ENCODE measurements around the gene JMJD1C.

JMJD1C gene

GRCh38 chr10:63205421-63205820 is 260.4 kb downstream of the JMJD1C start:
- Histone ChIP-seq H2BK5ac (ENCODE audit: low read length) (no peak overlapping the region), H3K4me1 (ENCODE audit: control insufficient read depth in 2 of 2, insufficient read depth in 1 of 2, low read depth in 1 of 2, low read length in 2 of 2) (peaks cover 5 to 15% of the 10 kb centered on the region in 2 donors), H3K27ac (replicated peaks; ENCODE audit: low read length) (no peak overlapping the region), H2BK120ac (ENCODE audit: low read depth, low read length) (no peak overlapping the region), H3K4ac (ENCODE audit: low read length) (no peak overlapping the region), H3K4me2 (ENCODE audit: insufficient read depth, low read length, poor library complexity, severe bottlenecking) (no peak overlapping the region), H2BK15ac (ENCODE audit: low read length) (no peak overlapping the region), H3K9me3 (replicated peaks in 1 of 2; ENCODE audit: control insufficient read depth in 2 of 2, insufficient read depth in 1 of 2, low read depth in 1 of 2, low read length in 2 of 2) (no peaks in the 10 kb centered on the region), H2BK12ac (ENCODE audit: low read length) (no peak overlapping the region), H3K14ac (ENCODE audit: low read length) (no peak overlapping the region), H3K79me1 (ENCODE audit: low read depth, low read length) (no peaks in the 10 kb centered on the region), H3K23ac (ENCODE audit: low read depth, low read length, poor library complexity) (no peak overlapping the region), H4K8ac (ENCODE audit: low read depth, low read length) (no peak overlapping the region), H3K36me3 (replicated peaks in 1 of 2; ENCODE audit: control insufficient read depth in 2 of 2, insufficient read depth in 2 of 2, low read length in 2 of 2) (peaks cover 4 to 98% of the 10 kb centered on the region in 2 donors), H2AK5ac (ENCODE audit: low read depth, low read length) (no peak overlapping the region), H3K4me3 (ENCODE audit: low read length in 2 of 2) (no peak overlapping the region), H3K18ac (ENCODE audit: low read length) (no peak overlapping the region), H3K27me3 (ENCODE audit: control insufficient read depth in 3 of 3, insufficient read depth in 3 of 3, low read depth in 1 of 3, low read length in 3 of 3) (no peaks in the 10 kb centered on the region), H2AFZ (ENCODE audit: low read length) (no peak overlapping the region), H3K9ac (ENCODE audit: low read depth, low read length, poor library complexity) (no peak overlapping the region), H4K91ac (ENCODE audit: low read depth, low read length, poor library complexity) (no peak overlapping the region)
- no peak for DNase-seq (ENCODE audit: low spot score)
- no CpG with 5 or more reads among the region's 4 CpGs for WGBS, 2 donors (ENCODE audit: extremely low coverage in 2 of 2, insufficient read length in 2 of 2, insufficient replicate concordance in 1 of 2)

GRCh38 chr10:63204667-63205391 is 260.9 kb downstream of the JMJD1C start:
- no peak overlapping the region for H3K18ac ChIP-seq (ENCODE audit: low read length)
- H3K27ac ChIP-seq (replicated peaks; ENCODE audit: low read length): no peak overlapping the region
- peaks cover 5 to 15% of the 10 kb centered on the region in 2 donors for H3K4me1 ChIP-seq (ENCODE audit: control insufficient read depth in 2 of 2, insufficient read depth in 1 of 2, low read depth in 1 of 2, low read length in 2 of 2)
- no peak overlapping the region for H3K4ac ChIP-seq (ENCODE audit: low read length)
- H2AFZ ChIP-seq (ENCODE audit: low read length): no peak overlapping the region
- H3K27me3 ChIP-seq (ENCODE audit: control insufficient read depth in 3 of 3, insufficient read depth in 3 of 3, low read depth in 1 of 3, low read length in 3 of 3): no peaks in the 10 kb centered on the region
- peaks cover 4 to 98% of the 10 kb centered on the region in 2 donors for H3K36me3 ChIP-seq (replicated peaks in 1 of 2; ENCODE audit: control insufficient read depth in 2 of 2, insufficient read depth in 2 of 2, low read length in 2 of 2)
- WGBS, 2 donors (ENCODE audit: extremely low coverage in 2 of 2, insufficient read length in 2 of 2, insufficient replicate concordance in 1 of 2): no CpG with 5 or more reads among the region's 4 CpGs
- no peaks in the 10 kb centered on the region for H3K79me1 ChIP-seq (ENCODE audit: low read depth, low read length)
- no peak overlapping the region for H2BK12ac ChIP-seq (ENCODE audit: low read length)
- DNase-seq (ENCODE audit: low spot score): no peak
- no peak overlapping the region for H3K4me2 ChIP-seq (ENCODE audit: insufficient read depth, low read length, poor library complexity, severe bottlenecking)
- H2BK5ac ChIP-seq (ENCODE audit: low read length): no peak overlapping the region
- no peak overlapping the region for H4K8ac ChIP-seq (ENCODE audit: low read depth, low read length)
- H3K14ac ChIP-seq (ENCODE audit: low read length): no peak overlapping the region
- no peak overlapping the region for H2BK120ac ChIP-seq (ENCODE audit: low read depth, low read length)
- no peak overlapping the region for H2AK5ac ChIP-seq (ENCODE audit: low read depth, low read length)
- no peak overlapping the region for H3K23ac ChIP-seq (ENCODE audit: low read depth, low read length, poor library complexity)
- no peak overlapping the region for H2BK15ac ChIP-seq (ENCODE audit: low read length)
- no peak overlapping the region for H3K4me3 ChIP-seq (ENCODE audit: low read length in 2 of 2)
- H4K91ac ChIP-seq (ENCODE audit: low read depth, low read length, poor library complexity): no peak overlapping the region
- H3K9me3 ChIP-seq (replicated peaks in 1 of 2; ENCODE audit: control insufficient read depth in 2 of 2, insufficient read depth in 1 of 2, low read depth in 1 of 2, low read length in 2 of 2): no peaks in the 10 kb centered on the region
- H3K9ac ChIP-seq (ENCODE audit: low read depth, low read length, poor library complexity): no peak overlapping the region

GRCh38 chr10:63201118-63201517 is 264.7 kb downstream of the JMJD1C start:
- Histone ChIP-seq H3K18ac (ENCODE audit: low read length) (no peak overlapping the region), H3K9me3 (replicated peaks in 1 of 2; ENCODE audit: control insufficient read depth in 2 of 2, insufficient read depth in 1 of 2, low read depth in 1 of 2, low read length in 2 of 2) (no peaks in the 10 kb centered on the region), H3K14ac (ENCODE audit: low read length) (no peak overlapping the region), H3K4me1 (ENCODE audit: control insufficient read depth in 2 of 2, insufficient read depth in 1 of 2, low read depth in 1 of 2, low read length in 2 of 2) (no peaks in the 10 kb centered on the region), H3K9ac (ENCODE audit: low read depth, low read length, poor library complexity) (no peak overlapping the region), H3K79me1 (ENCODE audit: low read depth, low read length) (no peaks in the 10 kb centered on the region), H3K36me3 (replicated peaks in 1 of 2; ENCODE audit: control insufficient read depth in 2 of 2, insufficient read depth in 2 of 2, low read length in 2 of 2) (peaks cover 5 to 98% of the 10 kb centered on the region in 2 donors), H3K4me3 (ENCODE audit: low read length in 2 of 2) (no peak overlapping the region), H2AK5ac (ENCODE audit: low read depth, low read length) (no peak overlapping the region), H3K23ac (ENCODE audit: low read depth, low read length, poor library complexity) (no peak overlapping the region), H3K27ac (replicated peaks; ENCODE audit: low read length) (no peak overlapping the region), H3K4ac (ENCODE audit: low read length) (no peak overlapping the region), H2BK5ac (ENCODE audit: low read length) (no peak overlapping the region), H3K27me3 (ENCODE audit: control insufficient read depth in 3 of 3, insufficient read depth in 3 of 3, low read depth in 1 of 3, low read length in 3 of 3) (no peaks in the 10 kb centered on the region), H2BK15ac (ENCODE audit: low read length) (no peak overlapping the region), H4K91ac (ENCODE audit: low read depth, low read length, poor library complexity) (no peak overlapping the region), H3K4me2 (ENCODE audit: insufficient read depth, low read length, poor library complexity, severe bottlenecking) (no peak overlapping the region), H2BK120ac (ENCODE audit: low read depth, low read length) (no peak overlapping the region), H4K8ac (ENCODE audit: low read depth, low read length) (no peak overlapping the region), H2BK12ac (ENCODE audit: low read length) (no peak overlapping the region), H2AFZ (ENCODE audit: low read length) (no peak overlapping the region)
- no CpG with 5 or more reads among the region's 1 CpG for WGBS, 2 donors (ENCODE audit: extremely low coverage in 2 of 2, insufficient read length in 2 of 2, insufficient replicate concordance in 1 of 2)
- DNase-seq (ENCODE audit: low spot score): no peak

GRCh38 chr10:63200431-63200830 is 265.3 kb downstream of the JMJD1C start:
- no peaks in the 10 kb centered on the region for H3K9me3 ChIP-seq (replicated peaks in 1 of 2; ENCODE audit: control insufficient read depth in 2 of 2, insufficient read depth in 1 of 2, low read depth in 1 of 2, low read length in 2 of 2)
- H3K79me1 ChIP-seq (ENCODE audit: low read depth, low read length): no peaks in the 10 kb centered on the region
- H3K4me2 ChIP-seq (ENCODE audit: insufficient read depth, low read length, poor library complexity, severe bottlenecking): no peak overlapping the region
- H2BK5ac ChIP-seq (ENCODE audit: low read length): no peak overlapping the region
- WGBS, 2 donors (ENCODE audit: extremely low coverage in 2 of 2, insufficient read length in 2 of 2, insufficient replicate concordance in 1 of 2): 100% methylated on average over 1 of the region's 6 CpGs
- no peak overlapping the region for H3K18ac ChIP-seq (ENCODE audit: low read length)
- no peaks in the 10 kb centered on the region for H3K4me1 ChIP-seq (ENCODE audit: control insufficient read depth in 2 of 2, insufficient read depth in 1 of 2, low read depth in 1 of 2, low read length in 2 of 2)
- H3K4me3 ChIP-seq (ENCODE audit: low read length in 2 of 2): no peak overlapping the region
- no peak overlapping the region for H3K27ac ChIP-seq (replicated peaks; ENCODE audit: low read length)
- H2AFZ ChIP-seq (ENCODE audit: low read length): no peak overlapping the region
- DNase-seq (ENCODE audit: low spot score): no peak
- no peak overlapping the region for H2BK120ac ChIP-seq (ENCODE audit: low read depth, low read length)
- H2BK12ac ChIP-seq (ENCODE audit: low read length): no peak overlapping the region
- H3K9ac ChIP-seq (ENCODE audit: low read depth, low read length, poor library complexity): no peak overlapping the region
- no peak overlapping the region for H3K23ac ChIP-seq (ENCODE audit: low read depth, low read length, poor library complexity)
- H2BK15ac ChIP-seq (ENCODE audit: low read length): no peak overlapping the region
- H3K27me3 ChIP-seq (ENCODE audit: control insufficient read depth in 3 of 3, insufficient read depth in 3 of 3, low read depth in 1 of 3, low read length in 3 of 3): no peaks in the 10 kb centered on the region
- H4K91ac ChIP-seq (ENCODE audit: low read depth, low read length, poor library complexity): no peak overlapping the region
- no peak overlapping the region for H2AK5ac ChIP-seq (ENCODE audit: low read depth, low read length)
- no peak overlapping the region for H3K14ac ChIP-seq (ENCODE audit: low read length)
- no peak overlapping the region for H4K8ac ChIP-seq (ENCODE audit: low read depth, low read length)
- H3K4ac ChIP-seq (ENCODE audit: low read length): no peak overlapping the region
- peaks cover 3 to 98% of the 10 kb centered on the region in 2 donors for H3K36me3 ChIP-seq (replicated peaks in 1 of 2; ENCODE audit: control insufficient read depth in 2 of 2, insufficient read depth in 2 of 2, low read length in 2 of 2)

All from neuronal stem cell (in vitro differentiated cells).